Muscle of leg (tissue), 11 donors: ENCODE results near the gene RNF208. TPM values are rescaled to one million over a fixed set of nuclear protein-coding genes. Genes with fewer than 3 reads are reported as not detected.
A peak's percentile ranks its signal among the peaks of the same experiment; 100 is the strongest.

Experiments used
- DNase-seq: peaks from one replicate; pipeline ENCODE4 v3.0.0; 2013
- H3K27ac ChIP-seq: one replicate; pipeline ENCODE4 v1.5.1; 2013; ENCODE audit warnings: mild to moderate bottlenecking, low read length, control low read depth
- H3K27me3 ChIP-seq: one replicate; pipeline ENCODE4 v1.6.1; 2013; ENCODE audit warnings: low read length; ENCODE audit not compliant: control insufficient read depth, insufficient read depth
- H3K36me3 ChIP-seq: one replicate; pipeline ENCODE4 v1.6.1; 2013; ENCODE audit warnings: low read length; ENCODE audit not compliant: control insufficient read depth, insufficient read depth
- H3K4me1 ChIP-seq: one replicate; pipeline ENCODE4 v1.6.1; 2013; ENCODE audit warnings: low read length; ENCODE audit not compliant: control insufficient read depth, insufficient read depth
- H3K4me3 ChIP-seq: one replicate; pipeline ENCODE4 v1.5.1; 2013; ENCODE audit warnings: low read length, control low read depth
- H3K9me3 ChIP-seq: replicated peaks from 2 replicates; pipeline ENCODE4 v1.6.1; 2013; ENCODE audit warnings: low read depth, low read length; ENCODE audit not compliant: control insufficient read depth
- WGBS: methylation state at CpG from one replicate; pipeline ENCODE4 v1.1.5; 2013; ENCODE audit warnings: missing lambda C conversion rate; ENCODE audit not compliant: insufficient coverage; 5-methylcytosine and 5-hydroxymethylcytosine counted together
- polyA plus RNA-seq, 8 donors: library from polyadenylated mRNA; unstranded; fragments of 120-200 nt; gene quantifications; one replicate each; pipeline versions ENCODE4 v1.2.1 to v1.2.3, GENCODE V29; 2013; ENCODE audit warnings: inconsistent platforms in 1 of 8, low replicate concordance in 1 of 8; ENCODE audit not compliant: insufficient read length in 8 of 8, insufficient read depth in 1 of 8
- total RNA-seq: library from RNA; stranded (reverse); fragments of 120-200 nt; gene quantifications from one replicate; pipeline ENCODE4 v1.2.4, GENCODE V29; 2013

The RNF208 gene
- total and polyA plus RNA-seq, 9 donors: 0.18 to 5.1 (median 2.6) TPM

- H3K4me3 ChIP-seq: peak overlapping the region; percentile 80
- DNase-seq: no peak
- H3K4me1 ChIP-seq: peaks cover 32% of the 10 kb centered on the region
- no peaks in the 10 kb centered on the region for H3K9me3 ChIP-seq
- WGBS: 46% methylated on average over 21 of the region's 21 CpGs
- H3K36me3 ChIP-seq: peaks cover 15% of the 10 kb centered on the region
- H3K27ac ChIP-seq: no peak overlapping the region
- H3K27me3 ChIP-seq: no peaks in the 10 kb centered on the region
These were observed 31.9 kb upstream of the RNF208 start for GRCh38 chr9:137253717-137254623.

GRCh38 chr9:137252555-137253506 is 30.8 kb upstream of the RNF208 start:
- no peak for DNase-seq
- 65% methylated on average over 25 of the region's 35 CpGs for WGBS
- Histone ChIP-seq H3K4me1 (peaks cover 34% of the 10 kb centered on the region), H3K27ac (no peak overlapping the region), H3K27me3 (no peaks in the 10 kb centered on the region), H3K4me3 (no peak overlapping the region), H3K9me3 (no peaks in the 10 kb centered on the region), H3K36me3 (peaks cover 12% of the 10 kb centered on the region)

DNA sequence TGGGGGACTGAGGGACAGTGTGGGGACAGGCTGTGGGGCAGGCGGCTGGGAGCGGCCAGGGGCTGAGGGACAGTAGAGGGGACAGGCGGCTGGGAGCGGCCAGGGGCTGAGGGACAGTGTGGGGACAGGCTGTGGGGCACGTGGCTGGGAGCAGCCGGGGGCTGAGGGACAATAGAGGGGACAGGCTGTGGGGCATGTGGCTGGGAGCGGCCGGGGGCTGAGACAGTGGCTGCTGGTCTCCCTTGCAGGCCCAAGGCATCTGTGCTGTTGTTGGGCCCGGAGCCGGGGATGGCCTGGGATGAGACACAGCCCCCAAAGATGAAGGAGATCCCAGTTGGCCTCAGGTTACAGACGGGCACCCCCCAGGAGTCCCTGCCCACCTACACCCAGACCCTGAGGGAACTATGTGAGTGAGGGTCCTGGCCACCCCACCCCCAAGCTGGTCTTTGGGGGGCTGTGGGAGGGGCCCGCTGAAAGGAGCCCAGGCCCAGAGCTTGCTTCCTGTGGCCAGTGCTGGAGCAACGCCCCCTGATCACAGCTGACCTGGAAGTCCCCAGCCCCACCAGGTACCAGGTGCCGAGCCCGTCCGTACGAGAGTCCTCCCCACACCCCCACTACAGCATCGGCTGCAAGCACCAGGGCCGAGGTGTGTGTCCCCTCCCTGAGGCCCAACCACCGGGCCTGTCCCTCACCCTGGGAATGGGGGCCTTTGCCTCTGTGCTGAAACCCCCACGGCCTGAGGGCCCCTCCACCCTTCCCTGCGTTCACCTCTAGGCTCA is 29.6 kb upstream of the RNF208 start:
- Histone ChIP-seq H3K27me3 (no peaks in the 10 kb centered on the region), H3K4me3 (no peak overlapping the region), H3K4me1 (peaks cover 42% of the 10 kb centered on the region), H3K27ac (no peak overlapping the region), H3K9me3 (no peaks in the 10 kb centered on the region), H3K36me3 (peaks cover 6% of the 10 kb centered on the region)
- no peak for DNase-seq
- WGBS: 82% methylated on average over 13 of the region's 22 CpGs

- H3K4me3 ChIP-seq: no peak within 1 kb of the TSS
- peaks cover 39% of the 10 kb centered on the region for H3K4me1 ChIP-seq
- WGBS: 53% methylated on average over 4 of the region's 4 CpGs
- H3K9me3 ChIP-seq: no peaks in the 10 kb centered on the region
- no peaks in the 10 kb centered on the region for H3K27me3 ChIP-seq
- peaks cover under 1% of the 10 kb centered on the region for H3K36me3 ChIP-seq
- no peak for DNase-seq
- no peak within 1 kb of the TSS for H3K27ac ChIP-seq
These were observed 29.1 kb upstream of the RNF208 start, which contains the start of gene STPG3 for GRCh38 chr9:137251194-137251461. Gene STPG3, plus strand, starts transcription at chr9:137251286. Its CDS starts 1 bp downstream, at chr9:137251287.

DNA sequence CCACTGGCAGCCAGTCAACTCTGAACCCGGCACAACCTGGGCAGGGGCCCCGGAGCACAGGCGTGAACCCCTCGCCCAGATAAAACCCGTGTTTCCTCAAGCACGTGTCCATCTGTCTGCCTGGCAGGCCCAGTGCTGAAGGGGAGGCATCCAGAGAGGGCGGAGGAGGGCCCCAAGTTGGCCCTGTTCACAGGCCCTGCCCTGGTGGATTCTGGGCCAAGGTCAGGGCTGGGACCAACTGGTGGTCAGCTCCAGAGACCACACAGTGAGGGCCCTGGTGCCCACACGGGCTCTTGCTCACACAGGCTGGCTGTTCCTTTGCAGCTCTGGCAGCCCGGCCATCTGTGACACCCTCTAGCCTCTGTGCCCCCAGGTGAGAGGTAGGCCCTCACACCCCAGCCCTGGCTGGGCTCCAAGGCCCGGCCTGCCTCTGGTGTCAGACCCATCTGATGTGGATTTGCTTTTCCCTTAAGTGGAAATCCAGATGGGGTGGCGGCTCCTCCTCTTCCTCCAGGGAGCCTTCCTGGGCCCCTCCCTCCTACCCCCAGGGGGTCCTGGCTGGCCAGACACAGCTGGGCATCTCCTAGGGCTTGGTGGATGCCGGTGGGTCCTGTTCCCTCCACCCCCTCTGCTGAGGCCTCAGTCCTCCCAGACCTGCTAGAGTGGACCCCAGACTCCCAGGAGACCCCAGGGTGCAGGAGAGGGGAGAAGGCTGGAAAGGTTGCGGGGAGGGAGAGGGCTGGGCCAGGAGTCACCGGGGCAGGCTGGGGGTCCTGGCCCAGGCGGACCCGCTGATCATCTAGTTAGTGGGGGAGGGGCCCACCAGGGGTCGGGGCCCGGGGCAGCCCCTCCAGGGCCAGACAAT is 28.5 kb upstream of the RNF208 start:
- Histone ChIP-seq H3K36me3 (no peaks in the 10 kb centered on the region), H3K9me3 (no peaks in the 10 kb centered on the region), H3K27me3 (no peaks in the 10 kb centered on the region), H3K4me1 (peaks cover 35% of the 10 kb centered on the region), H3K4me3 (no peak overlapping the region), H3K27ac (no peak overlapping the region)
- no peak for DNase-seq
- WGBS: 59% methylated on average over 13 of the region's 18 CpGs

- H3K4me1 ChIP-seq: peaks cover 48% of the 10 kb centered on the region
- no peak for DNase-seq
- no peaks in the 10 kb centered on the region for H3K9me3 ChIP-seq
- peaks cover 14% of the 10 kb centered on the region for H3K36me3 ChIP-seq
- H3K27me3 ChIP-seq: no peaks in the 10 kb centered on the region
- no peak overlapping the region for H3K4me3 ChIP-seq
- H3K27ac ChIP-seq: peak overlapping the region; percentile 40
- WGBS: 60% methylated on average over 2 of the region's 6 CpGs
These were observed 25.8 kb upstream of the RNF208 start for GRCh38 chr9:137247916-137248175.

DNA sequence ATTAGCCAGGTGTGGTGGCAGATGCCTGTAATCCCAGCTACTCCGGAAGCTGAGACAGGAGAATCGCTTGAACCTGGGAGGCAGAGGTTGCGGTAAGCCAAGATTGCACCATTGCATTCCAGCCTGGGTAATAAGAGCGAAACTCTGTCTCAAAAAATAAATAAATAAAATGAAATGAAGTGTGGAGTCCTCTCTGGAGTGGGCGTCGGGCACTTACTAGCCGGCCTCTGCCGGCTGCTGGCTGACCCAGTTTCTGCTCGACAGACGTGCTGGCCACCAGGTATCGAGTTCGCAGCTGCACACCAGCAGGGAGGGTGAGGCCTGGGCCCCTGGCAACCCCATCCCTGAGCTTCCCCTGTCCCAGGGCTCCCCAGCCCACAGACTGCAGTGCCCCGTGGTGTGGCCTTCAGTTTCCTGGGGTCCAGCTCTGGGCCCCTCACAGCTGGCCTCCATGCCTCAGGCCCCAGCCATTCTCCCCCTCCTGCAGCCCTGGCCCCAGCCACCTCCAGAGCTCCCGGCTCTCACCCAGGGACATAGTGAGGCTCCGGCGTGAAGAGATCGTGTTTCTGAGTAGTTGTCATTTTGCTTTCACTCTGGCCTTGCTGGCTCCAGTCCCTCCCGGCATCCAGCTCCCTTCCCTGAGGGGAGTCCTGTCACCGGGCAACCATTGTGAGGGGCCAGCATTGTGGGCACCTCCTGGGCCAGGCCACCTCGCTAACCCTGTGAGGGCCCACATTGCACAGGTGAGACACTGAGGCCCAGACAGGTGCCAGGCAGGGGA is 25.3 kb upstream of the RNF208 start:
- WGBS: 41% methylated on average over 17 of the region's 20 CpGs
- H3K9me3 ChIP-seq: no peaks in the 10 kb centered on the region
- peaks cover 53% of the 10 kb centered on the region for H3K4me1 ChIP-seq
- H3K36me3 ChIP-seq: peaks cover 19% of the 10 kb centered on the region
- no peaks in the 10 kb centered on the region for H3K27me3 ChIP-seq
- no peak for DNase-seq
- H3K4me3 ChIP-seq: no peak overlapping the region
- peak overlapping the region; percentile 40 for H3K27ac ChIP-seq

DNA sequence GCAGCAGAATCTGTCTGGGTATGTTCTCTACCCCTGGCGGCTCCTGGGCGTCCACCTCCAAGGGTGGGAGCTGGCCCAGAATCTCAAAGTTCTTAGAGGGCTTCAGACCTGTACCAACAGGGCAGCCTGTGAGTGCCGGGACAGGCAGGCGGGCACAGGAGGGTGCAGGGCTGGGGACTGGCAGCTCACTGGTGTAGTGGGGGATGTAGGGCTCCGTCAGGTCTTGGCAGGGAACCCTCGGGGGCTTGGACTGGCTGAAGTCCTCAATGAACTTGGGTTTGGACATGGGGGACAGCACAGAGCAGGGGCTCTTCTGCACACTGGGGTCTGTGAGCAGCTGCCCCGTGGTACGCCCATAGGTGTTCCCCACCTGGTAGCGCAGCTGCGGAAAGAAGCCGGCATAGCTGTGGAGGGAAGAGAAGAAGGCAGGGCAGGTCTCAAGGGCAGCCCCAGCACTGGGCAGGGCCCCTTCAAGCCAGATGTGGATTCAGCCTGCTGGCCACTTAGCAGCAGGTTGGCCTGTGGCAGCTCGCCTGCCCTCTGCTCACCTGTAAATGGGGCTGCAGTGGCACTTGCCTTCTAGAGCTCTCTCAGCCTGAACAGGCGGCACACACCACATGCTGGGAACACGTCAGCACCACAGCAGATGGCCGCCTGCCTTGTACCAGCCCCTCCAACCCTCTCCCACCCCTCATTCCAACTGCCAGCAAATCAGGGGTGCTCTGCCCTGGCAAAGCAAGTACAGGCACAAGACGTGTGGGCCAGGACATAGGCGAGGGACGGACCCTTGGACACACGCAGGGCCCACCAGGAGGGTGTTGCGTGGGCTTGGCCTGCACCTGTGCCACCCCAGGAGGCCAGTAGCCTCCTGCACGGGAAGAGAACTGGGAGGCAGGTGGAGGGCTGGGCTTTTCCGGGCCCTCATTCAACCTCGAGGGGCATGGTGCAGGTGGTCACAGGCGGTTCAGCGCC is 23.7 kb upstream of the RNF208 start:
- Histone ChIP-seq H3K4me1 (peaks cover 55% of the 10 kb centered on the region), H3K4me3 (no peak overlapping the region), H3K36me3 (peaks cover 25% of the 10 kb centered on the region), H3K27ac (no peak overlapping the region), H3K9me3 (no peaks in the 10 kb centered on the region), H3K27me3 (no peaks in the 10 kb centered on the region)
- DNase-seq: no peak
- WGBS: 82% methylated on average over 24 of the region's 25 CpGs
